HG03442 (cell line): ENCODE results near the gene PRSS21.

Experiments used
- ATAC-seq: cut with Tn5 transposase; IDR thresholded peaks from one replicate; pipeline ENCODE4 v1.9.1; 2021; ENCODE audit warnings: mild to moderate bottlenecking, moderate library complexity; ENCODE audit not compliant: unreplicated experiment

Gene PRSS21

GRCh38 chr16:2860826-2861567 lies 44.0 kb downstream of the PRSS21 start:
- ATAC-seq = no peak

GRCh38 chr16:2865651-2866050 lies 48.6 kb downstream of the PRSS21 start:
- ATAC-seq = no peak

GRCh38 chr16:2866431-2866830 lies 49.4 kb downstream of the PRSS21 start:
- ATAC-seq = no peak

- no peak for ATAC-seq
These were observed 50.6 kb downstream of the PRSS21 start for GRCh38 chr16:2867661-2867986.

- peak; percentile 90 for ATAC-seq
These were observed 51.2 kb downstream of the PRSS21 start for GRCh38 chr16:2867987-2868789.
